Urothelium cell line (cell line): ENCODE data around the gene CSTB.

Experiments used
- DNase-seq: peaks from one replicate; pipeline ENCODE4 v3.0.0; 2011; ENCODE audit warnings: low spot score, mixed read lengths
- FAIRE-seq: peaks from 2 replicates; lab custom pipeline; 2011; peaks lifted over from hg19 to GRCh38; lab: Jason Lieb, UNC

CSTB gene

GRCh38 chr21:43769325-43769958 lies 6.7 kb downstream of the CSTB start:
- DNase-seq: no peak
- FAIRE-seq: no peak

GRCh38 chr21:43768868-43769167 lies 7.3 kb downstream of the CSTB start:
- DNase-seq (no peak), FAIRE-seq (no peak)

- FAIRE-seq (no peak), DNase-seq (peak; percentile 64)
These were observed 7.9 kb downstream of the CSTB start for GRCh38 chr21:43767984-43768867.

- FAIRE-seq: no peak
These were observed 8.6 kb downstream of the CSTB start for GRCh38 chr21:43767498-43767983.

GRCh38 chr21:43766734-43767497 lies 9.2 kb downstream of the CSTB start:
- DNase-seq (no peak), FAIRE-seq (peak; percentile 77)

More at GRCh38 chr21:43767498-43767983, 8.6 kb downstream of the CSTB start:
- DNase-seq: no peak

- no peak for DNase-seq
- no peak for FAIRE-seq
These were observed 11.3 kb downstream of the CSTB start for GRCh38 chr21:43764576-43765495.

- FAIRE-seq (no peak), DNase-seq (no peak)
These were observed 12.1 kb downstream of the CSTB start for GRCh38 chr21:43763901-43764523.

GRCh38 chr21:43762303-43763128 lies 13.6 kb downstream of the CSTB start:
- FAIRE-seq (no peak), DNase-seq (no peak)

GRCh38 chr21:43761886-43762285 lies 14.2 kb downstream of the CSTB start:
- FAIRE-seq: no peak
- no peak for DNase-seq

- DNase-seq (no peak), FAIRE-seq (no peak)
These were observed 15.6 kb downstream of the CSTB start for GRCh38 chr21:43760391-43760958.

- FAIRE-seq (no peak), DNase-seq (no peak)
These were observed 16.5 kb downstream of the CSTB start for GRCh38 chr21:43759651-43760050.

- FAIRE-seq: no peak
These were observed 17.3 kb downstream of the CSTB start for GRCh38 chr21:43758811-43759210.

GRCh38 chr21:43758111-43758641 lies 17.9 kb downstream of the CSTB start:
- no peak for DNase-seq
- no peak for FAIRE-seq

More at GRCh38 chr21:43758811-43759210, 17.3 kb downstream of the CSTB start:
- DNase-seq: no peak

- no peak for FAIRE-seq
- no peak for DNase-seq
These were observed 18.5 kb downstream of the CSTB start for GRCh38 chr21:43757601-43758000.

GRCh38 chr21:43755820-43756594 lies 20.1 kb downstream of the CSTB start:
- FAIRE-seq (no peak), DNase-seq (no peak)

GRCh38 chr21:43754948-43755781 lies 20.9 kb downstream of the CSTB start:
- FAIRE-seq (no peak), DNase-seq (no peak)

GRCh38 chr21:43753439-43753799 lies 22.7 kb downstream of the CSTB start:
- peak; percentile 13 for FAIRE-seq
- no peak for DNase-seq
